ENCODE measurements around the gene RBMS1. TPM values are rescaled to one million over a fixed set of nuclear protein-coding genes. Genes with fewer than 3 reads are reported as not detected.

RBMS1 gene, protein sequence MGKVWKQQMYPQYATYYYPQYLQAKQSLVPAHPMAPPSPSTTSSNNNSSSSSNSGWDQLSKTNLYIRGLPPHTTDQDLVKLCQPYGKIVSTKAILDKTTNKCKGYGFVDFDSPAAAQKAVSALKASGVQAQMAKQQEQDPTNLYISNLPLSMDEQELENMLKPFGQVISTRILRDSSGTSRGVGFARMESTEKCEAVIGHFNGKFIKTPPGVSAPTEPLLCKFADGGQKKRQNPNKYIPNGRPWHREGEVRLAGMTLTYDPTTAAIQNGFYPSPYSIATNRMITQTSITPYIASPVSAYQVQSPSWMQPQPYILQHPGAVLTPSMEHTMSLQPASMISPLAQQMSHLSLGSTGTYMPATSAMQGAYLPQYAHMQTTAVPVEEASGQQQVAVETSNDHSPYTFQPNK
- polyA plus RNA-seq = 86.1 and 133 TPM in 2 replicates

DNA sequence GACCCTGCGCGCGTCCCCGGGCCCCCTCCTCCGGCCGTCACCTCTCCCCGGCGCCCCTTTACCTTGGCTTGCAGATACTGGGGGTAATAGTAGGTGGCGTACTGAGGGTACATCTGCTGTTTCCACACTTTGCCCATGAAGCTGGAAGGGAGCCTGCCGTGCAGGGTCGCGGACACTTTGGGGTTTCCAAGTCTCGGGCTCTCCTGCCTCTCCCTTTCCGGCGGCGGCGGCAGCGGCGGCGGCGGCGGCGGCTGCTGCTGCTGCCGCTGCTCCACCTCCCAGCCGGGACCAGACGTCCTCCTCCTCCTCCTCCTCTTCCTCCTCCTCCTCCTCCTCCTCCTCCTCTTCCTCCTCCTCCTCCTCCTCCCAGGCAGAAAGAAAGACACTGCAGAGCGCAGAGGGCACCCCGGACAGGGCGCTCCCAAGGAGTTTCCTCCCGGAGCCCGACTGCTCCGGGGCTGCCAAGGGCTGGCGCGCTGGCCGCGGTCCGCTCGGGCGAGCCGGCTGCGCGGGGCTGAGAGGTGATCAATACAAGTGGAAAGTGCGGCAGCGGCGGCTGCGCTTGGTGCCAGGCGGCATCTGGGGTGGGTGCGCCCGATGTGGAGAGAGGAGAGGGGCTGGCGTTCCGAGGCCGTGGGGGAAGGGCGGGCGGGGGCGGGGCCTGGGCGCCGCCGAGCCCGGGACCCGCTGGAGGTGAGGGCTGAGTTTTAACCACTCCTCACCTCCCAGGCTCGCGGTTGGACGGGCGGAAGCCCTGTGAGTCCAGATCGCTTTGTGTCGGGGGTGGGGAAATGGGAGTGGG, at the start of gene RBMS1:
Gene RBMS1 (minus strand): TSS at position 581 of the 802 bp plus-strand sequence. CDS start 444 bp downstream, at position 137.

Data from Purkinje cell (primary cell).